SK-N-SH treated with all-trans-retinoic acid at 6 μM for 48 hours (cell line): Measurements from ENCODE around the gene FMOD.

Experiments used
- ARNTL ChIP-seq: fragments of 450-650 bp; formaldehyde crosslinking; IDR thresholded peaks from 2 replicates; pipeline ENCODE4 v1.5.0; 2020; ENCODE audit warnings: low read depth, mild to moderate bottlenecking, moderate library complexity, borderline replicate concordance
- BACH2 ChIP-seq: fragments of 250-450 bp; sonication (Bioruptor Pico); IDR thresholded peaks from 2 replicates; pipeline ENCODE4 v1.9.0; 2021; ENCODE audit warnings: mild to moderate bottlenecking, borderline replicate concordance
- CREB5 ChIP-seq: fragments of 250-450 bp; sonication (Bioruptor Pico); IDR thresholded peaks from 2 replicates; pipeline ENCODE4 v1.5.1; 2020; ENCODE audit warnings: low read depth, mild to moderate bottlenecking, moderate library complexity
- GLIS3 ChIP-seq: fragments of 250-450 bp; sonication (Bioruptor Pico); IDR thresholded peaks from 2 replicates; pipeline ENCODE4 v1.5.0; 2020; ENCODE audit warnings: mild to moderate bottlenecking, moderate library complexity
- OSR1 ChIP-seq: fragments of 250-450 bp; sonication (Bioruptor Pico); IDR thresholded peaks from 2 replicates; pipeline ENCODE4 v1.8.0; 2022; ENCODE audit warnings: moderate library complexity, mild to moderate bottlenecking, inconsistent platforms
- PATZ1 ChIP-seq: fragments of 250-450 bp; sonication (Bioruptor Pico); IDR thresholded peaks from 2 replicates; pipeline ENCODE4 v1.8.0; 2020; ENCODE audit warnings: mild to moderate bottlenecking, moderate library complexity, borderline replicate concordance
- PPARA ChIP-seq: fragments of 250-450 bp; sonication (Bioruptor Pico); IDR thresholded peaks from 2 replicates; pipeline ENCODE4 v1.5.0; 2020; ENCODE audit warnings: mild to moderate bottlenecking, borderline replicate concordance
- RARB ChIP-seq: fragments of 250-450 bp; sonication (Bioruptor Pico); IDR thresholded peaks from 2 replicates; pipeline ENCODE4 v1.8.0; 2021; ENCODE audit warnings: mild to moderate bottlenecking, moderate library complexity
- ZC3H10 ChIP-seq: fragments of 250-450 bp; sonication (Bioruptor Pico); IDR thresholded peaks from 2 replicates; pipeline ENCODE4 v1.5.1; 2021; ENCODE audit warnings: mild to moderate bottlenecking, moderate library complexity
- ZFP3 ChIP-seq: fragments of 250-450 bp; sonication (Bioruptor Pico); IDR thresholded peaks from 2 replicates; pipeline ENCODE4 v1.5.0; 2020; ENCODE audit warnings: mild to moderate bottlenecking, moderate library complexity
- ZFP30 ChIP-seq: fragments of 450-650 bp; formaldehyde crosslinking; IDR thresholded peaks from 2 replicates; pipeline ENCODE4 v1.5.0; 2022; ENCODE audit warnings: mild to moderate bottlenecking, moderate library complexity
- ZNF565 ChIP-seq: fragments of 450-650 bp; formaldehyde crosslinking; conservative IDR thresholded peaks from 2 replicates; pipeline ENCODE4 v1.5.0; 2020; ENCODE audit warnings: low read depth, mild to moderate bottlenecking, moderate library complexity
- ZNF70 ChIP-seq: fragments of 450-650 bp; formaldehyde crosslinking; IDR thresholded peaks from 2 replicates; pipeline ENCODE4 v1.5.0; 2020; ENCODE audit warnings: mild to moderate bottlenecking, moderate library complexity

GRCh38 chr1:203371288-203371687 is 20.4 kb upstream of the FMOD start:
- TF ChIP-seq GLIS3: no peak
- no peak for TF ChIP-seq ZFP30
- TF ChIP-seq BACH2 (CRISPR knock-in tag): no peak
- no peak for TF ChIP-seq ARNTL (CRISPR knock-in tag)
- TF ChIP-seq CREB5 (CRISPR knock-in tag): no peak
- TF ChIP-seq ZNF70: no peak
- TF ChIP-seq RARB (CRISPR knock-in tag): no peak
- TF ChIP-seq PPARA (CRISPR knock-in tag): no peak
- no peak for TF ChIP-seq PATZ1 (CRISPR knock-in tag)
- TF ChIP-seq ZNF565 (CRISPR knock-in tag): no peak
- TF ChIP-seq ZFP3 (CRISPR knock-in tag): no peak
- no peak for TF ChIP-seq ZC3H10 (CRISPR knock-in tag)
- TF ChIP-seq OSR1 (CRISPR knock-in tag): no peak
